ENCODE results near the gene ZSCAN21. TPM values are rescaled to one million over a fixed set of nuclear protein-coding genes. Genes with fewer than 3 reads are reported as not detected.

Gene ZSCAN21
- total RNA-seq, 1 donor from 2014 or later: 26.3 TPM

DNA sequence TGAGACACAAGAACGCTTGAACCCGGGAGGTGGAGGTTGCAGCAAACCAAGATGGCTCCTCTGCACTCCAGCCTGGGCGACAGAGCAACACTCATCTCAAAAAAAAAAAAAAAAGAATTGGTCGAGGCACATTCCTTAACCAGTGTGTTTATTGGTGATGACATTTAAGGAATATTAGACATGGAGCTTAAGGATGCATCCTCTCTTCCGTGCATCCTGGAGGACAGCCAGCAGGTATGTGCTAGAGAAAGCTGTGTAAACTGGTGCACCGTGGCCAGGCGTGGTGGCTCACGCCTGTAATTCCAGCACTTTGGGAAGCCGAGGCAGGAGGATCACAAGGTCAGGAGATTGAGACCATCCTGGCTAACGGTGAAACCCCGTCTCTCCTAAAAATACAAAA, 22.4 kb upstream of the ZSCAN21 start:
- Mint-ChIP-seq H3K27ac (ENCODE audit: unreplicated experiment) (no peak overlapping the region), H3K4me3 (ENCODE audit: unreplicated experiment) (no peak overlapping the region), H3K9me3 (ENCODE audit: unreplicated experiment) (peaks cover 3% of the 10 kb centered on the region), H3K36me3 (ENCODE audit: unreplicated experiment) (peaks cover 7% of the 10 kb centered on the region), H3K27me3 (ENCODE audit: unreplicated experiment) (peaks cover 5% of the 10 kb centered on the region), H3K4me1 (ENCODE audit: low read depth, unreplicated experiment) (no peaks in the 10 kb centered on the region)
- TF ChIP-seq, protein P1, sequence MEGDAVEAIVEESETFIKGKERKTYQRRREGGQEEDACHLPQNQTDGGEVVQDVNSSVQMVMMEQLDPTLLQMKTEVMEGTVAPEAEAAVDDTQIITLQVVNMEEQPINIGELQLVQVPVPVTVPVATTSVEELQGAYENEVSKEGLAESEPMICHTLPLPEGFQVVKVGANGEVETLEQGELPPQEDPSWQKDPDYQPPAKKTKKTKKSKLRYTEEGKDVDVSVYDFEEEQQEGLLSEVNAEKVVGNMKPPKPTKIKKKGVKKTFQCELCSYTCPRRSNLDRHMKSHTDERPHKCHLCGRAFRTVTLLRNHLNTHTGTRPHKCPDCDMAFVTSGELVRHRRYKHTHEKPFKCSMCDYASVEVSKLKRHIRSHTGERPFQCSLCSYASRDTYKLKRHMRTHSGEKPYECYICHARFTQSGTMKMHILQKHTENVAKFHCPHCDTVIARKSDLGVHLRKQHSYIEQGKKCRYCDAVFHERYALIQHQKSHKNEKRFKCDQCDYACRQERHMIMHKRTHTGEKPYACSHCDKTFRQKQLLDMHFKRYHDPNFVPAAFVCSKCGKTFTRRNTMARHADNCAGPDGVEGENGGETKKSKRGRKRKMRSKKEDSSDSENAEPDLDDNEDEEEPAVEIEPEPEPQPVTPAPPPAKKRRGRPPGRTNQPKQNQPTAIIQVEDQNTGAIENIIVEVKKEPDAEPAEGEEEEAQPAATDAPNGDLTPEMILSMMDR (IDR thresholded peaks at IDR 0.05; ENCODE audit: partially characterized antibody, unreplicated experiment): no peak
- DNase-seq: no peak

DNA sequence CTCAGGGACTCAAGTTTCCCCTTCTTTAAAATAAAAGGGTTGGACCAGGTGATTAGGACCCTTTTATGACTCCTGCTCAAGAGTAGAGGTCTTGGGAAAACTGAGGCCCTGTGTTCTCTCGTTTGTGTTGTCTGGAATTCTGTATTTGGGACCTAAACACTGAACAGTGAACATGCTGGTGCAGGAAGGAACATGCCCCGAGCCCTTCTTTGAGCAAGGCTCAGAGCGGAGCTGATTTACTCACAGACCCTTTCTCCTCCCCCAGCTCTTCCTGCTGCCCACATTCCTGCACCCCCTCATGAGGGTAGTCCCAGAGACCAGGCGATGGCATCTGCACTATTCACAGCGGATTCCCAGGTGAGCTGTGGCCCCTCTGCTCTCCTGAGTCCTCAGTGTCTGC, 20.0 kb upstream of the ZSCAN21 start:
- no peak overlapping the region for H3K27ac Mint-ChIP-seq (ENCODE audit: unreplicated experiment)
- no peaks in the 10 kb centered on the region for H3K4me1 Mint-ChIP-seq (ENCODE audit: low read depth, unreplicated experiment)
- TF ChIP-seq, protein P1 (IDR thresholded peaks at IDR 0.05; ENCODE audit: partially characterized antibody, unreplicated experiment): no peak
- peaks cover 7% of the 10 kb centered on the region for H3K27me3 Mint-ChIP-seq (ENCODE audit: unreplicated experiment)
- no peak overlapping the region for H3K4me3 Mint-ChIP-seq (ENCODE audit: unreplicated experiment)
- peaks cover 12% of the 10 kb centered on the region for H3K36me3 Mint-ChIP-seq (ENCODE audit: unreplicated experiment)
- no peak for DNase-seq
- H3K9me3 Mint-ChIP-seq (ENCODE audit: unreplicated experiment): peaks cover 3% of the 10 kb centered on the region

DNA sequence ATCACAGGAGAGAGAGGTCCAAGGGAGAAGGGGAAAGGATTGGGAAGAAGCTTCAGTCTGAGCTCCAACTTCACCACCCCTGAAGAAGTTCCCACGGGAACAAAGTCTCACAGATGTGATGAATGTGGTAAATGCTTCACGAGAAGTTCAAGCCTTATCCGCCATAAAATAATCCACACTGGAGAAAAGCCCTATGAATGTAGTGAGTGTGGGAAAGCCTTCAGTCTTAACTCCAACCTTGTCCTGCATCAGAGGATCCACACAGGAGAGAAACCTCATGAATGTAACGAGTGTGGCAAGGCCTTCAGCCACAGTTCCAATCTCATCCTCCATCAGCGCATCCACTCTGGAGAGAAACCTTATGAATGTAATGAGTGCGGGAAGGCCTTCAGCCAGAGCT, 16.0 kb upstream of the ZSCAN21 start:
- no peaks in the 10 kb centered on the region for H3K4me1 Mint-ChIP-seq (ENCODE audit: low read depth, unreplicated experiment)
- no peak for DNase-seq
- H3K27me3 Mint-ChIP-seq (ENCODE audit: unreplicated experiment): peaks cover 7% of the 10 kb centered on the region
- H3K27ac Mint-ChIP-seq (ENCODE audit: unreplicated experiment): no peak overlapping the region
- no peak overlapping the region for H3K4me3 Mint-ChIP-seq (ENCODE audit: unreplicated experiment)
- peaks cover 3% of the 10 kb centered on the region for H3K9me3 Mint-ChIP-seq (ENCODE audit: unreplicated experiment)
- TF ChIP-seq, protein P1 (IDR thresholded peaks at IDR 0.05; ENCODE audit: partially characterized antibody, unreplicated experiment): no peak
- peaks cover 12% of the 10 kb centered on the region for H3K36me3 Mint-ChIP-seq (ENCODE audit: unreplicated experiment)

DNA sequence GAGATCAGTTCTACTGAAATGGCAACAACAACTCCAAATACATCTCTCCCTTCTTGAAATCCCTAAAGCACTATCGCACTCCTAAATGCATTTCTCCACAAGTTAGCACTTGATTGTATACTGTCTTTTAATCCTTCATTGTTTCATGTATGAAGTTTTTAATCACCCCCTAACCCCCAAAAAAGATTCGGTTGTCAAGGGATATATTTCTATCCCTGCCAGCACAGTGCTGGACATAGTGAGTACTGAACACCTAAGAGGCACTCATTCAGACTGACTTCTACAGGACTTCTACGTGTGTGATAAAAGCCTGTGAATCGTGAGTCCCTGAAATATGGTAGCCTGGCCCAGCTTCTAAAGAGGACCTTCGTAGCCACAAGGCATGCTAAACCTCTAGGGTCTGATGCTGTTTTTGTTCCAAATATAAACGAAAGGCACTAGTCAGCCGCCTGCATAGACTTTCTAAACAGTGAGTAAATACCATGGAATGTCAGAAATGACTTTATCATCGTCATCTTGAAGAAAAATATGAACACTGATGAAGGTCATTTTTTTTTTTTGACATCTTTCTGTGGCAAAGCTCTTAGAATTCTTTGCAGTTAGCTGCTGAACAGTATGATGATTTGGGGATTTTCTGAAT, 14.6 kb upstream of the ZSCAN21 start:
- DNase-seq: no peak
- H3K4me3 Mint-ChIP-seq (ENCODE audit: unreplicated experiment): no peak overlapping the region
- H3K27ac Mint-ChIP-seq (ENCODE audit: unreplicated experiment): no peak overlapping the region
- H3K36me3 Mint-ChIP-seq (ENCODE audit: unreplicated experiment): peaks cover 12% of the 10 kb centered on the region
- TF ChIP-seq, protein P1 (IDR thresholded peaks at IDR 0.05; ENCODE audit: partially characterized antibody, unreplicated experiment): no peak
- no peaks in the 10 kb centered on the region for H3K4me1 Mint-ChIP-seq (ENCODE audit: low read depth, unreplicated experiment)
- H3K27me3 Mint-ChIP-seq (ENCODE audit: unreplicated experiment): peaks cover 4% of the 10 kb centered on the region
- peaks cover 3% of the 10 kb centered on the region for H3K9me3 Mint-ChIP-seq (ENCODE audit: unreplicated experiment)

DNA sequence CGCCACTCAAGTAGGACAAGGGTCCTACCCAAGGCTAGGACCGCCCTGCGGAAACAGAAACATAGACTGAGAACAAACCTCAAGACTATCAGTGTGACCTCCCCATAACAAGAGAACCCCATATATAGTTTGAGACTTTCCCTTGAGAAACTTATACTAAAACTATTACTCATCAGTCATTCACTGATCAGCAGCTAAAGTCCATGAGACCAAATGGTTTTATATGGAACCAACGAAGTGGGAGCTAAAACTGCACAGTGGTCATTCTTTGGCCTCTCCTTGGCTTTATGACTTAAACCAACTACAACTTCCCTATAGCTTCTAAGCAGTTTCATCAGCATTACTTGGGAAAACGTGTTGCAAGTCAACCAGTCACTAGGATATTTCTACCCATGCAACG, 13.7 kb upstream of the ZSCAN21 start:
- H3K27ac Mint-ChIP-seq (ENCODE audit: unreplicated experiment): no peak overlapping the region
- H3K4me3 Mint-ChIP-seq (ENCODE audit: unreplicated experiment): no peak overlapping the region
- H3K27me3 Mint-ChIP-seq (ENCODE audit: unreplicated experiment): peaks cover 3% of the 10 kb centered on the region
- DNase-seq: no peak
- peaks cover 10% of the 10 kb centered on the region for H3K36me3 Mint-ChIP-seq (ENCODE audit: unreplicated experiment)
- no peaks in the 10 kb centered on the region for H3K4me1 Mint-ChIP-seq (ENCODE audit: low read depth, unreplicated experiment)
- TF ChIP-seq, protein P1 (IDR thresholded peaks at IDR 0.05; ENCODE audit: partially characterized antibody, unreplicated experiment): no peak
- peaks cover 2% of the 10 kb centered on the region for H3K9me3 Mint-ChIP-seq (ENCODE audit: unreplicated experiment)
